NCI-H1436 treated with DMSO at 0.1 percent for 48 hours (cell line): Measurements from ENCODE around the gene SLC38A2.

ENCODE experiments used
- DNase-seq: peaks from one replicate; lab custom pipeline; 2025; lab: John Stamatoyannopoulos, UW

SLC38A2 gene

DNA sequence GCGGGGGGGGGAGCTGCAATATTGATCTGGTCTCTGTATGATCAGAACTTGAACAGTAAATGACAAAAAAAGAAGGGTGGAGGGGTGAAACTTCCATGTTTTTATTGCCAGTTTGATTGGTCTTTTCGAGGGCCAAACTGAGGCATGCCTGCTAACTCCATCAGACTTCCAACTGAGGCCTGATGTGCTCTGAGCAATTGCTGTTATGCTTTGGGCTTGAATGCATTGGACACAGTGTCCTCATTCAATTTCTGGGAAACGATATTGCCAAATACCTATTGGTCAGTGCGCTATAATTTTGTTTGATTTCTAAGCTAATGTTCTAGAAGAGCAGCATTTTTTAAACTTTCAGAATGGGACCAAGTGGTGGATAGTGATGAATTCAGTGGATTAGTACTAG lies 2.1 kb upstream of the SLC38A2 start:
- DNase-seq: no peak

GRCh38 chr12:46374310-46374709 lies 1.7 kb upstream of the SLC38A2 start:
- DNase-seq: no peak

- no peak for DNase-seq
These were observed 1.0 kb upstream of the SLC38A2 start for GRCh38 chr12:46373301-46374296.

DNA sequence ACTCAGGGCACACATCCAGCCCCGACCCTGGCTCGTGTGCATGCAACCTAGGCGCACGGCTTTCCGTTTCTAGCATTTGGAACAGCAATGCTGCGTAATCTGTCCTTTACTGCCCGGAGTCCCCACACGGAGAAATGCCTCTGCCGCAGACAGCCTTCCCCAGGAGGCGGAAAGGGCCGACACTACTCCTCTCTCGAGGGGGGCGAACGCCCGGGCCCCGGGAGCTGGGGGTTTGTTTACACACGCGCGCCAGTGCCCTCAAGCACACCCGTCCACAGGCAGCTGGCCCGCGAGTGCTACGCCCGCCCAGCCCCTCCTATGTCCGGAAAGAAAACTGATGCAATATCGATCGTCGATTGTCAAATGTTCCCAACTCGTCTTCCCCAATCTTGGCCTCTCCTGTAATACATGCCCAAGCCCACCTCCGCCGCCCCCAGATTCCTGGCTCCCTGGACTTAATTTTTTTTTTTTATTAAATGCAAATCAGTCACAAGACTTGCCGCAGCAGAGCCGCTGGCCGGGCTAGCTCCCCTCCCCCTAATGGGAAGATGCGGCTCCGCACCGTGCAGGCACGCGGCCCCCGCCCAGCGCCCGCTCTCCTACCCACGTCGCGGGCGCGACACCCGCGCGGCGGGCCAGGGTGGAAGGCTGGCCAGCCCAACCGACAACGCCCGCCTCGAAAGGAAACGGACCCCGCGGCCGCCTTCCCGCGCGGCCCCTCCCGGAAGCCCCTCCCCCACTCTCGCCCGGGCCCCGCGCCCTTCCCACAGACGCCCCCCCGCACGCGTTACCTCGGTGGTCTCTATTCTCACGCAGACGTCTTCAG lies 642 bp downstream of the SLC38A2 start:
- no peak for DNase-seq

GRCh38 chr12:46370792-46371717 lies 1.5 kb downstream of the SLC38A2 start:
- no peak for DNase-seq

- DNase-seq: no peak
These were observed 2.2 kb downstream of the SLC38A2 start for GRCh38 chr12:46370380-46370734.

DNA sequence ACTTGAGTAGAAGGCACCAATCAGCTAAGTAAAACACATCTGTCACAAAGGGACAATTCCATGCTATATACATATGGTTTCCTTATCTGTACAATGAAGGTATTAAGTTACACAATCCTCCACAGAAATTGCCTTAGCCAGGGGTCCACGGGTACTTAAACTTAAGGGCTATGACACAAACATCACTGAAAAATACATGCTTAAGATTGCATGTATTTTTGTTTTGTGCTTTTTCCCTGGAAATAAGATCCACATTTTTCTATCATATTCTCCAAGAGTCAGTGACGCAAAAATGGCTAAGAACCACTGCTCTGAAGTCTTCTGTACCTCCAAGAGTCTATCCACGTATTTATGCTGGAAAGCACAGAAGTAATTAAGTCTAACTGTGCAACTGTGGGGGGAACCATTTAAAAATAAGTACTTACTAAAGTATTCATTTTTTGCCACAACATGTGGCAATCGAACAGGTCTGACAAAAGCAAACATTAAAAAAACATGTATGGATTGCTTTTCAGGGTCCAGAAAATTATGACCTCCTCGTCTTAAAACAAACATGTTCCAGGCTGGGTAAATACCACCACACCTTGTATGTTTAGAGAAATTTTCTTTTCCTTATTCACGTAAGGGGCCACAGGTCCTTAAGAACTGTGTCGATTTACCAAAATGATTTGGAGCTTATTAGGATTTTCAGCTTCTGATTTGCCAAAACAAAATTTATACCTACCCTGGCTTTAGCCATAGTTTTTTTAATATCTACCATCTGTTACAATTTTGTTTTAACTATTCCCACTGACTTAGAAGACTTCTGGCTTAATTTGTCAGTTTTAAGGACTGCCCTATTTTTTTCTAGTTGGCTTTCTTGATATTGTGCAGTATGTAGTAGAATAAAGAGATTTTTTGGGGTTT lies 2.8 kb downstream of the SLC38A2 start:
- DNase-seq: no peak

DNA sequence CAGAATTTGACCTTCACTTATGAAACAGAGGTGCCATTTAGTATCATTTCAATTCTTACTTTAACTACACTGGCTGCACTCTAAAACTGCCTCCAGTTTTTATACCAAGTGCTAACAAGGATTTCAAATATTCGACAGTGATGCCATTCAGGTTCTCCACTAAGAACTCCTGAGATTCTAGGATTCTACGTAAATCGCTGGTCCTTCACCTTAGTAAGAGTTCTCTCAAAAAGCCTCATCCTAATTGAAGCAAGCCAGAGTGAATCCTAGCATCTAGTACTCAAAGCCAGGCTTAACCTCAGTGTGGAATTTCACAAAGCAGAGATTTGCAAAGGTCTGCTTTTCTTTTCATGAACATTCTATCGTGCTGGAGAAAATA lies 3.5 kb downstream of the SLC38A2 start:
- DNase-seq: no peak

GRCh38 chr12:46368684-46369083 lies 3.9 kb downstream of the SLC38A2 start:
- no peak for DNase-seq

DNA sequence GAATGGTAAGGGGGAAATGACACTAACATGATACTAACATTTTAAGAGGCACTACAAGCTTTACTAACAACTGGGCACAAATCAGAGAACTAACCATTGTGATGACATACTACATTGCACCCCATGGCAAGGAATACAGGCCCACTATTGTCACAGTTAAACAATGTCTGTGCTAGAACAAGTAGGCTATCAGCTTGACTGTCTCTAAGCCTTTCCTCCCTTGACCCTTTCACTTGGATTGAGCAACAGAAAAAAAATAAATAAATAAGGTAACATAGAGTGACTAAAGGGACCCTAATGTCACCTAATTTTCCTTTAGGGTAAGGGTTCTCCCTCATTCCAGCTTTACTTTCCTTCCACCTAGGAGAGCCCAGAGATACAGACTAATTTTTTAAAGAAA lies 4.4 kb downstream of the SLC38A2 start:
- DNase-seq: no peak

DNA sequence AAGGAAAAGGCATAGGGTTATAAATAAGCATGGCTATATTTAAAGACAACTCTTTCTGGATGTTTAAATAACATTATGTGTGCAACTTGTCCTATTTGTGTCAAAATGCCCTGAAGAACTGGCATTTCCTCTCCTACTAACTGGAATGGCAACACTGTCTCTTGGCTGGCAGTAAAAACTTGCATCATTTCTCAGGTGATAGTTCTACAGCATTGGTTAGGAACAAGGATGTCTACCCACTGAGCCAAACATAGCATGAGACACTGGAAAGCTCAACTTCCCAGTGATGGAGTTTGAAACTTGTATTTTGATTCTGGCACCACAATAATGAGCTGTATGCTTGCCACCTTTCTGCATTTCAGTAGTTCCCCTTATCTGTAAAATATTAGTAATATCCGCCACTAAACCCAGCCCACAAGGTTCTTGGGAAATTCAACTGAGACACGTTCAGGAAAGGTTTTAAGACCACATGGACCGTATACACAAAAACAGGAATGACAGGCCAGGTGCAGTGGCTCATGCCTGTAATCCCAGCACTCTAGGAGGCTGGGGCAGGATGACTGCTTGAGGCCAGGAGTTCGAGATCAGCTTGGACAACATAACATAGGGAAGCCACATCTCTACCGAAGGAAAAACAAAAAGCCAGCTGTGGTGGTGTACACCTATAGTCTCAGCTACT lies 5.1 kb downstream of the SLC38A2 start:
- DNase-seq: no peak

DNA sequence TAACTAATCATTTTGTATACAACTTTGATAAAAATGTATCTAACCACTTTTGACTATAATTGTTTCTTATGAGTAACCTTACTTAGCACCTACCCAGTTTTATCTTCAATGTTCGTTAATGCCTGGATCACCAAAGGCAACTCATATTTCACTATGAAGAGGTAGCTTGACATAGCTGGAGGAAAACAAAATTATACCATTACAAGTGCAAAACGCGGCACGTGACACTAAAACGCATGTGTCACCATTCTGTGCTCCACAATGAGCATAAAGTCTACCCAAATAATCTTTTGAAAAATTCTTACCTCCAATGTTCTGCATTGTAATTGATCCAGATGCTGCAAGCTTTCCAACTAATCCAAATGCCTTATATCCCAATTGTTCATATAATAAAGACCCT lies 5.8 kb downstream of the SLC38A2 start:
- no peak for DNase-seq

DNA sequence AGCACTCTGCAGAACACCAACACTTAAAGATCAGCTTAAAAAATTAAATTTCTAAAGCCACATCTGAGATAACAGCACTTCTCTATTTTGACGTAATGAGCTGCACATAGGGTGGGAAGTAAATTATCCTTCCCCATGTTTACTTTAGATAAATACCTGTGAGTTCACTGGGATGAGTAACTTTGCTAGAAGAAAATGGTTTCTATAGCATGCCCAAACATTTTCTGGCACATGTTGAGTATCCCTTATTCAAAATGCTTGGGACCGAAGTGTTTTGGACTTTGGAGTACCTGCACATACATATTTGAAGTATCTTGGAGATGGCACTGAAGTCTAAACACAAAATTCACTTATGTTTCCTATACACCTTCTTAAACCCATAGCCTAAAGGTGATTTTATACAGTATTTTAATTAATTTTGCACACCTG lies 6.6 kb downstream of the SLC38A2 start:
- no peak for DNase-seq

DNA sequence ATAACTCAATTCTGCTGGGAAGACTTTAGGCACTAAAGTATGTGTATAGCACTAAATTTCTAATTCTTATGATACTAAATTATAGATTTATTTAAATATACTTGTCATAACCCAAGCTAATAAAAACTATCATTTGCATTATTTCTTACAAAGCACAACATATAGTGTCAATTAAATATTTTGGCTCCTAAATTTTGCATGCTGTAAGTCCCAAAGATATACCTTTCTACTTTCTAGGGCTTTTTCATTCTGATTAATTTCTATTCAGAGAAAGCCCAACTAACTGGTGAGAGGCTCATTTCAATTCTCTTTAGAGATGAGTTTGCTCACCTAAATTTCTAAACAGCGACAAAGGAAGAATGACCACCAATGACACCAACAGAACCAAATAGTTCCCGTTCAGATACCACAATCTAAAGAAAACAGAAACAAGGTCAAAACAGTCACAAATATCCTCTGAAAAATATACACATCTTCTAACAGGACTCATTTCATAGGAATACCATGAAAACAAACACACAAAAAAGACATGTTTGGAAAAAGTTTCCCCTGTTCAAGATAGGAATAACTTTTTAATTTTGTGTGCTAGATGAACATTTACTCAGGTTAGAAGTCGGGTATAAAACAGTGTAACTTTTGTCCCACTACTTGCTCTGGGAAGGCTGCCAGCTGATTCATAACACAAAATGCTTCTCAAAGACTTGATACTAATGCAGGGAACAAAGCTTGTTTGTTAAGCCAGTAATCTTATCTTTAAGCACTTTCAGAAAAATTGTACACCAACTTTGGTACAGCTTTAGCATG lies 7.6 kb downstream of the SLC38A2 start:
- DNase-seq: no peak

GRCh38 chr12:46364300-46364696 lies 8.3 kb downstream of the SLC38A2 start:
- DNase-seq: no peak

- DNase-seq: no peak
These were observed 8.8 kb downstream of the SLC38A2 start for GRCh38 chr12:46363582-46364299.

GRCh38 chr12:46362895-46363581 lies 9.5 kb downstream of the SLC38A2 start:
- DNase-seq: no peak

- DNase-seq: no peak
These were observed 10.9 kb downstream of the SLC38A2 start for GRCh38 chr12:46361667-46362034.
